Peyer's patch (tissue), 4 donors: ENCODE measurements around the gene SLC25A48. TPM values are rescaled to one million over a fixed set of nuclear protein-coding genes. Genes with fewer than 3 reads are reported as not detected.

ENCODE experiments used
- DNase-seq, 3 donors: peaks; one replicate each; pipeline ENCODE4 v3.0.0-alpha.2; 2017 to 2019
- H3K27ac ChIP-seq, 4 donors: fragments of 200-600 bp; sonication (generic); one replicate each; pipeline ENCODE4 v1.5.1; 2016 to 2019
- H3K27me3 ChIP-seq, 2 donors: fragments of 200-600 bp; sonication (generic); one replicate each; pipeline ENCODE4 v1.5.1; 2019
- H3K36me3 ChIP-seq, 3 donors: fragments of 200-600 bp; sonication (generic); one replicate each; pipeline ENCODE4 v1.5.1; 2016 to 2019
- H3K4me1 ChIP-seq, 4 donors: fragments of 200-600 bp; sonication (generic); one replicate each; pipeline ENCODE4 v1.5.1; 2016 to 2019
- H3K4me3 ChIP-seq, 4 donors: fragments of 200-600 bp; sonication (generic); 1 replicate in 3 of 4; 2 replicates in 1 of 4; pipeline ENCODE4 v1.5.1; 2016 to 2019; ENCODE audit warnings: mild to moderate bottlenecking in 1 of 4
- H3K9me3 ChIP-seq, 4 donors: fragments of 200-600 bp; sonication (generic); one replicate each; pipeline ENCODE4 v1.5.1; 2016 to 2019; ENCODE audit warnings: mild to moderate bottlenecking in 1 of 4
- CTCF ChIP-seq, 6 experiments: fragments of 450-650 bp in 4 of 6; fragments of 200-600 bp in 2 of 6; sonication (generic) in 1 of 6; IDR thresholded peaks; one replicate each; pipeline ENCODE4 v1.5.1; 2017 to 2019; ENCODE audit warnings: antibody characterized with exemption in 6 of 6, mild to moderate bottlenecking in 3 of 6, moderate library complexity in 1 of 6
- POLR2A ChIP-seq, 2 donors: fragments of 450-650 bp; IDR thresholded peaks; one replicate each; pipeline ENCODE4 v1.5.1; 2017; ENCODE audit warnings: antibody characterized with exemption in 2 of 2, mild to moderate bottlenecking in 2 of 2, moderate library complexity in 2 of 2
- total RNA-seq, 4 donors: library from RNA; depleted of rRNA; stranded (reverse); fragments of >200 nt; gene quantifications; one replicate each; pipeline ENCODE4 v1.1.0, GENCODE V29; 2016

The SLC25A48 gene
- total RNA-seq, 4 donors from 2014 or later = 8.3 to 11.6 (median 10.3) TPM

GRCh38 chr5:135862744-135863143 lies 28.3 kb downstream of the SLC25A48 start:
- Histone ChIP-seq H3K4me3 (no peak overlapping the region), H3K4me1 (peaks cover 0 to 6% (median 0%) of the 10 kb centered on the region in 4 donors), H3K27me3 (no peaks in the 10 kb centered on the region), H3K36me3 (no peaks in the 10 kb centered on the region), H3K27ac (no peak overlapping the region), H3K9me3 (no peaks in the 10 kb centered on the region)
- TF ChIP-seq POLR2A (IDR thresholded peaks at IDR 0.05) (no peak), CTCF (IDR thresholded peaks at IDR 0.05) (no peak)
- DNase-seq = no peak

GRCh38 chr5:135864503-135865435 lies 30.3 kb downstream of the SLC25A48 start:
- no peak for DNase-seq
- H3K4me1 ChIP-seq = peaks cover 0 to 18% (median 0%) of the 10 kb centered on the region in 4 donors
- no peak for TF ChIP-seq POLR2A (IDR thresholded peaks at IDR 0.05)
- TF ChIP-seq CTCF (IDR thresholded peaks at IDR 0.05) = no peak
- no peak overlapping the region for H3K27ac ChIP-seq
- no peaks in the 10 kb centered on the region for H3K9me3 ChIP-seq
- no peaks in the 10 kb centered on the region for H3K27me3 ChIP-seq
- no peaks in the 10 kb centered on the region for H3K36me3 ChIP-seq
- no peak overlapping the region for H3K4me3 ChIP-seq

- TF ChIP-seq POLR2A (IDR thresholded peaks at IDR 0.05) (no peak), CTCF (IDR thresholded peaks at IDR 0.05) (no peak)
- Histone ChIP-seq H3K9me3 (no peaks in the 10 kb centered on the region), H3K27ac (no peak overlapping the region), H3K27me3 (no peaks in the 10 kb centered on the region), H3K36me3 (no peaks in the 10 kb centered on the region), H3K4me3 (no peak overlapping the region), H3K4me1 (peaks cover 0 to 25% (median 0%) of the 10 kb centered on the region in 4 donors)
- no peak for DNase-seq
These were observed 31.6 kb downstream of the SLC25A48 start for GRCh38 chr5:135866016-135866415.

- Histone ChIP-seq H3K36me3 (no peaks in the 10 kb centered on the region), H3K9me3 (no peaks in the 10 kb centered on the region), H3K27me3 (no peaks in the 10 kb centered on the region), H3K4me3 (no peak overlapping the region), H3K4me1 (peaks cover 0 to 25% (median 0%) of the 10 kb centered on the region in 4 donors), H3K27ac (peak overlapping the region in 3 of 4 donors; percentile 43 to 77 (median 67))
- TF ChIP-seq CTCF (IDR thresholded peaks at IDR 0.05) = peak in 1 of 6 experiments; percentile 11
- TF ChIP-seq POLR2A (IDR thresholded peaks at IDR 0.05) = no peak
- peak in 1 of 3 donors; percentile 72 for DNase-seq
These were observed 33.1 kb downstream of the SLC25A48 start for GRCh38 chr5:135867599-135867998.

GRCh38 chr5:135868681-135869080 lies 34.2 kb downstream of the SLC25A48 start:
- no peak for DNase-seq
- TF ChIP-seq POLR2A (IDR thresholded peaks at IDR 0.05) = no peak
- no peak for TF ChIP-seq CTCF (IDR thresholded peaks at IDR 0.05)
- Histone ChIP-seq H3K27ac (peak overlapping the region in 3 of 4 donors; percentile 28 to 77 (median 47)), H3K36me3 (no peaks in the 10 kb centered on the region), H3K27me3 (no peaks in the 10 kb centered on the region), H3K4me1 (peaks cover 0 to 25% (median 0%) of the 10 kb centered on the region in 4 donors), H3K9me3 (no peaks in the 10 kb centered on the region), H3K4me3 (no peak overlapping the region)
